ENCODE data around the gene SLC44A5.

The SLC44A5 gene

GRCh38 chr1:75426688-75427087 is 184.2 kb downstream of the SLC44A5 start:
- Histone ChIP-seq H3K79me2 (ENCODE audit: insufficient read depth, low read length) (no peaks in the 10 kb centered on the region), H3K36me3 (ENCODE audit: insufficient read depth, low read length) (no peaks in the 10 kb centered on the region)
- no peak for TF ChIP-seq EZH2phosphoT487 (IDR thresholded peaks at IDR 0.05; ENCODE audit: borderline replicate concordance)
- TF ChIP-seq, protein P1, sequence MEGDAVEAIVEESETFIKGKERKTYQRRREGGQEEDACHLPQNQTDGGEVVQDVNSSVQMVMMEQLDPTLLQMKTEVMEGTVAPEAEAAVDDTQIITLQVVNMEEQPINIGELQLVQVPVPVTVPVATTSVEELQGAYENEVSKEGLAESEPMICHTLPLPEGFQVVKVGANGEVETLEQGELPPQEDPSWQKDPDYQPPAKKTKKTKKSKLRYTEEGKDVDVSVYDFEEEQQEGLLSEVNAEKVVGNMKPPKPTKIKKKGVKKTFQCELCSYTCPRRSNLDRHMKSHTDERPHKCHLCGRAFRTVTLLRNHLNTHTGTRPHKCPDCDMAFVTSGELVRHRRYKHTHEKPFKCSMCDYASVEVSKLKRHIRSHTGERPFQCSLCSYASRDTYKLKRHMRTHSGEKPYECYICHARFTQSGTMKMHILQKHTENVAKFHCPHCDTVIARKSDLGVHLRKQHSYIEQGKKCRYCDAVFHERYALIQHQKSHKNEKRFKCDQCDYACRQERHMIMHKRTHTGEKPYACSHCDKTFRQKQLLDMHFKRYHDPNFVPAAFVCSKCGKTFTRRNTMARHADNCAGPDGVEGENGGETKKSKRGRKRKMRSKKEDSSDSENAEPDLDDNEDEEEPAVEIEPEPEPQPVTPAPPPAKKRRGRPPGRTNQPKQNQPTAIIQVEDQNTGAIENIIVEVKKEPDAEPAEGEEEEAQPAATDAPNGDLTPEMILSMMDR (conservative IDR thresholded peaks at IDR 0.05; ENCODE audit: low read length) = no peak

GRCh38 chr1:75425001-75425650 is 185.8 kb downstream of the SLC44A5 start:
- Histone ChIP-seq H3K27me3 (ENCODE audit: insufficient read depth, low read length, poor library complexity, severe bottlenecking) (no peaks in the 10 kb centered on the region), H3K4me2 (ENCODE audit: low read depth, low read length, poor library complexity, severe bottlenecking) (no peak overlapping the region), H2AFZ (ENCODE audit: low read length) (no peak overlapping the region), H3K9me3 (ENCODE audit: insufficient read depth, low read depth, low read length) (no peaks in the 10 kb centered on the region), H3K36me3 (ENCODE audit: insufficient read depth, low read length) (no peaks in the 10 kb centered on the region), H3K9ac (ENCODE audit: low read depth, low read length, poor library complexity, severe bottlenecking) (no peak overlapping the region), H3K9me2 (replicated peaks; ENCODE audit: low read depth, low read length) (no peaks in the 10 kb centered on the region), H4K20me1 (ENCODE audit: insufficient read depth, low read length, poor library complexity, severe bottlenecking) (no peaks in the 10 kb centered on the region), H3K4me3 (ENCODE audit: low read length, poor library complexity, severe bottlenecking) (no peak overlapping the region), H3K4me1 (ENCODE audit: insufficient read depth, low read length, poor library complexity, severe bottlenecking) (no peaks in the 10 kb centered on the region), H3K79me2 (ENCODE audit: insufficient read depth, low read length) (no peaks in the 10 kb centered on the region), H3F3A (ENCODE audit: low read depth) (no peaks in the 10 kb centered on the region)
- TF ChIP-seq, protein P1 (conservative IDR thresholded peaks at IDR 0.05; ENCODE audit: low read length) = no peak
- TF ChIP-seq EZH2phosphoT487 (IDR thresholded peaks at IDR 0.05; ENCODE audit: borderline replicate concordance) = no peak

More at GRCh38 chr1:75426688-75427087, 184.2 kb downstream of the SLC44A5 start:
- no peak overlapping the region for H2AFZ ChIP-seq (ENCODE audit: low read length)
- no peaks in the 10 kb centered on the region for H4K20me1 ChIP-seq (ENCODE audit: insufficient read depth, low read length, poor library complexity, severe bottlenecking)
- H3K9me2 ChIP-seq (replicated peaks; ENCODE audit: low read depth, low read length) = no peaks in the 10 kb centered on the region
- H3K4me1 ChIP-seq (ENCODE audit: insufficient read depth, low read length, poor library complexity, severe bottlenecking) = no peaks in the 10 kb centered on the region
- no peak overlapping the region for H3K9ac ChIP-seq (ENCODE audit: low read depth, low read length, poor library complexity, severe bottlenecking)
- no peaks in the 10 kb centered on the region for H3K27me3 ChIP-seq (ENCODE audit: insufficient read depth, low read length, poor library complexity, severe bottlenecking)
- H3K4me2 ChIP-seq (ENCODE audit: low read depth, low read length, poor library complexity, severe bottlenecking) = no peak overlapping the region
- no peaks in the 10 kb centered on the region for H3F3A ChIP-seq (ENCODE audit: low read depth)
- no peak overlapping the region for H3K4me3 ChIP-seq (ENCODE audit: low read length, poor library complexity, severe bottlenecking)
- H3K9me3 ChIP-seq (ENCODE audit: insufficient read depth, low read depth, low read length) = no peaks in the 10 kb centered on the region

GRCh38 chr1:75423616-75424015 is 187.3 kb downstream of the SLC44A5 start:
- TF ChIP-seq, protein P1 (conservative IDR thresholded peaks at IDR 0.05; ENCODE audit: low read length) = peak; percentile 31
- TF ChIP-seq EZH2phosphoT487 (IDR thresholded peaks at IDR 0.05; ENCODE audit: borderline replicate concordance) = no peak
- no peaks in the 10 kb centered on the region for H3F3A ChIP-seq (ENCODE audit: low read depth)
- H3K4me2 ChIP-seq (ENCODE audit: low read depth, low read length, poor library complexity, severe bottlenecking) = no peak overlapping the region
- no peaks in the 10 kb centered on the region for H3K27me3 ChIP-seq (ENCODE audit: insufficient read depth, low read length, poor library complexity, severe bottlenecking)
- H3K4me1 ChIP-seq (ENCODE audit: insufficient read depth, low read length, poor library complexity, severe bottlenecking) = no peaks in the 10 kb centered on the region
- H3K79me2 ChIP-seq (ENCODE audit: insufficient read depth, low read length) = no peaks in the 10 kb centered on the region
- H3K4me3 ChIP-seq (ENCODE audit: low read length, poor library complexity, severe bottlenecking) = no peak overlapping the region
- H3K9ac ChIP-seq (ENCODE audit: low read depth, low read length, poor library complexity, severe bottlenecking) = no peak overlapping the region
- no peaks in the 10 kb centered on the region for H3K9me3 ChIP-seq (ENCODE audit: insufficient read depth, low read depth, low read length)
- H4K20me1 ChIP-seq (ENCODE audit: insufficient read depth, low read length, poor library complexity, severe bottlenecking) = no peaks in the 10 kb centered on the region
- no peaks in the 10 kb centered on the region for H3K36me3 ChIP-seq (ENCODE audit: insufficient read depth, low read length)
- H2AFZ ChIP-seq (ENCODE audit: low read length) = no peak overlapping the region
- H3K9me2 ChIP-seq (replicated peaks; ENCODE audit: low read depth, low read length) = no peaks in the 10 kb centered on the region
